Ascending aorta (tissue), 2 donors: ENCODE measurements around the gene ISG15. TPM values are rescaled to one million over a fixed set of nuclear protein-coding genes. Genes with fewer than 3 reads are reported as not detected.
"Not testable (repeated sequence)": the region's sequence is repeated elsewhere in the genome, so short reads cannot be mapped to it uniquely, and the experiment has no call there.

Source experiments
- DNase-seq, 2 donors: peaks; one replicate each; pipeline ENCODE4 v3.0.0-alpha.2; 2019; ENCODE audit warnings: low spot score in 2 of 2
- H3K27ac ChIP-seq, 2 donors: fragments of 200-600 bp; sonication (generic); one replicate each; pipeline ENCODE4 v1.5.1; 2016 to 2017; ENCODE audit warnings: mild to moderate bottlenecking in 1 of 2
- H3K27me3 ChIP-seq: fragments of 200-600 bp; sonication (generic); one replicate; pipeline ENCODE4 v1.5.1; 2017
- H3K36me3 ChIP-seq, 2 donors: fragments of 200-600 bp; sonication (generic); one replicate each; pipeline ENCODE4 v1.5.1; 2016
- H3K4me1 ChIP-seq, 2 donors: fragments of 200-600 bp; sonication (generic); one replicate each; pipeline ENCODE4 v1.5.1; 2016 to 2017; ENCODE audit warnings: mild to moderate bottlenecking in 1 of 2
- H3K4me3 ChIP-seq, 2 donors: fragments of 200-600 bp; sonication (generic); one replicate each; pipeline ENCODE4 v1.5.1; 2016 to 2017; ENCODE audit warnings: mild to moderate bottlenecking in 1 of 2
- H3K9me3 ChIP-seq, 2 donors: fragments of 200-600 bp; sonication (generic); one replicate each; pipeline ENCODE4 v1.5.1; 2016
- CTCF ChIP-seq, 3 experiments: fragments of 200-600 bp in 2 of 3; fragments of 450-650 bp in 1 of 3; sonication (generic) in 2 of 3; IDR thresholded peaks; one replicate each; pipeline ENCODE4 v1.5.1; 2016 to 2019; ENCODE audit warnings: antibody characterized with exemption in 3 of 3, mild to moderate bottlenecking in 1 of 3, moderate library complexity in 1 of 3
- intact Hi-C: fragments of 100-400 bp; cut with DNase I; formaldehyde crosslinking; loops from one replicate; pipeline ENCODE4 v1.15.1; 2023
- total RNA-seq: library from RNA; depleted of rRNA; stranded (reverse); fragments of >200 nt; gene quantifications from one replicate; pipeline ENCODE4 v1.1.0, GENCODE V29; 2016

ISG15 gene
- total RNA-seq, 1 donor from 2014 or later, result 125 TPM

- DNase-seq, result no peak
- H3K9me3 ChIP-seq, result peaks cover 0 to 24% of the 10 kb centered on the region in 2 donors
- H3K4me1 ChIP-seq, result no peaks in the 10 kb centered on the region
- no peaks in the 10 kb centered on the region for H3K36me3 ChIP-seq
- no peak overlapping the region for H3K4me3 ChIP-seq
- no peak for TF ChIP-seq CTCF (IDR thresholded peaks at IDR 0.05)
- no peaks in the 10 kb centered on the region for H3K27me3 ChIP-seq
- intact Hi-C loops, result no loop called here
- H3K27ac ChIP-seq, result no peak overlapping the region
Measured at GRCh38 chr1:991895-992294, 21.4 kb upstream of the ISG15 start.

GRCh38 chr1:992362-992761 is 20.9 kb upstream of the ISG15 start:
- H3K36me3 ChIP-seq, result no peaks in the 10 kb centered on the region
- no peak for TF ChIP-seq CTCF (IDR thresholded peaks at IDR 0.05)
- H3K9me3 ChIP-seq, result peaks cover 0 to 24% of the 10 kb centered on the region in 2 donors
- DNase-seq, result no peak
- H3K4me1 ChIP-seq, result no peaks in the 10 kb centered on the region
- H3K4me3 ChIP-seq, result no peak overlapping the region
- H3K27ac ChIP-seq, result no peak overlapping the region
- H3K27me3 ChIP-seq, result no peaks in the 10 kb centered on the region
- intact Hi-C loops, result no loop called here

GRCh38 chr1:993379-993995 is 19.8 kb upstream of the ISG15 start:
- intact Hi-C loops, result no loop called here
- H3K36me3 ChIP-seq, result no peaks in the 10 kb centered on the region
- no peak overlapping the region for H3K27ac ChIP-seq
- peaks cover 0 to 24% of the 10 kb centered on the region in 2 donors for H3K9me3 ChIP-seq
- no peak for DNase-seq
- H3K4me1 ChIP-seq, result peaks cover 4 to 8% of the 10 kb centered on the region in 2 donors
- no peak overlapping the region for H3K4me3 ChIP-seq
- no peak for TF ChIP-seq CTCF (IDR thresholded peaks at IDR 0.05)
- no peaks in the 10 kb centered on the region for H3K27me3 ChIP-seq

- intact Hi-C loops, DNase-seq, H3K27ac ChIP-seq, H3K27me3 ChIP-seq, H3K36me3 ChIP-seq, H3K4me3 ChIP-seq: not testable (repeated sequence)
- Histone ChIP-seq H3K9me3 (peaks cover 0 to 21% of the 10 kb centered on the region in 2 donors), H3K4me1 (peaks cover 4 to 15% of the 10 kb centered on the region in 2 donors)
Measured at GRCh38 chr1:994546-994945, 18.8 kb upstream of the ISG15 start.

- intact Hi-C loops, result no loop called here
- TF ChIP-seq CTCF (IDR thresholded peaks at IDR 0.05), result no peak
- no peak overlapping the region for H3K4me3 ChIP-seq
- H3K4me1 ChIP-seq, result peaks cover 6 to 17% of the 10 kb centered on the region in 2 donors
- no peaks in the 10 kb centered on the region for H3K27me3 ChIP-seq
- no peak overlapping the region for H3K27ac ChIP-seq
- H3K9me3 ChIP-seq, result peaks cover 0 to 18% of the 10 kb centered on the region in 2 donors
- H3K36me3 ChIP-seq, result no peaks in the 10 kb centered on the region
- no peak for DNase-seq
Measured at GRCh38 chr1:995665-996633, 17.3 kb upstream of the ISG15 start.
